Urinary bladder (tissue), 4 donors: ENCODE data around the gene IL1RAP. TPM values are rescaled to one million over a fixed set of nuclear protein-coding genes. Genes with fewer than 3 reads are reported as not detected.

Source experiments
- DNase-seq: peaks from one replicate; pipeline ENCODE4 v3.0.0-alpha.2; 2015; ENCODE audit errors: extremely low spot score
- H3K27ac ChIP-seq: one replicate; pipeline ENCODE4 v1.5.1; 2013; ENCODE audit warnings: low read depth, mild to moderate bottlenecking, moderate library complexity
- H3K36me3 ChIP-seq: one replicate; pipeline ENCODE4 v1.6.1; 2013; ENCODE audit warnings: mild to moderate bottlenecking, moderate library complexity; ENCODE audit not compliant: insufficient read depth
- H3K4me1 ChIP-seq: one replicate; pipeline ENCODE4 v1.6.1; 2013; ENCODE audit warnings: mild to moderate bottlenecking, moderate library complexity; ENCODE audit not compliant: insufficient read depth
- H3K4me3 ChIP-seq: one replicate; pipeline ENCODE4 v1.5.1; 2013; ENCODE audit warnings: low read depth, low read length
- WGBS: extraction: QIAGEN DNeasy Blood & Tissue Kit; methylation state at CpG from one replicate; pipeline ENCODE4 v1.1.7; 2013; 5-methylcytosine and 5-hydroxymethylcytosine counted together
- polyA plus RNA-seq: library from polyadenylated mRNA; stranded (reverse); fragments of 200-250 nt; gene quantifications from one replicate; pipeline ENCODE4 v1.2.3, GENCODE V29; 2013
- total RNA-seq: library from RNA; depleted of rRNA; stranded (reverse); fragments of >200 nt; gene quantifications from one replicate; pipeline ENCODE4 v1.2.3, GENCODE V29; 2014
- donor health status: healthy with polysubstance abuse.
- donor health status: healthy.

IL1RAP gene
- total and polyA plus RNA-seq, 2 donors, result 5.6 to 21.7 TPM

- Histone ChIP-seq H3K27ac (no peak overlapping the region), H3K36me3 (no peaks in the 10 kb centered on the region), H3K4me1 (no peaks in the 10 kb centered on the region), H3K4me3 (no peak overlapping the region)
- no peak for DNase-seq
Observed at GRCh38 chr3:190697502-190697830, 183.6 kb downstream of the IL1RAP start.

- Histone ChIP-seq H3K4me3 (no peak overlapping the region), H3K27ac (no peak overlapping the region), H3K36me3 (no peaks in the 10 kb centered on the region), H3K4me1 (no peaks in the 10 kb centered on the region)
- 48% methylated on average over 4 of the region's 4 CpGs for WGBS
- no peak for DNase-seq
Observed at GRCh38 chr3:190697901-190698300, 184.0 kb downstream of the IL1RAP start.

GRCh38 chr3:190699776-190700175, 185.9 kb downstream of the IL1RAP start:
- DNase-seq, result no peak
- Histone ChIP-seq H3K36me3 (no peaks in the 10 kb centered on the region), H3K27ac (no peak overlapping the region), H3K4me3 (no peak overlapping the region), H3K4me1 (no peaks in the 10 kb centered on the region)
- 86% methylated on average over 2 of the region's 2 CpGs for WGBS

GRCh38 chr3:190701096-190701532, 187.2 kb downstream of the IL1RAP start:
- WGBS, result 36% methylated on average over 4 of the region's 4 CpGs

GRCh38 chr3:190706582-190706981, 192.7 kb downstream of the IL1RAP start:
- H3K36me3 ChIP-seq, result no peaks in the 10 kb centered on the region
- DNase-seq, result no peak
- WGBS, result 65% methylated on average over 3 of the region's 3 CpGs
- no peak overlapping the region for H3K4me3 ChIP-seq
- no peaks in the 10 kb centered on the region for H3K4me1 ChIP-seq
- no peak overlapping the region for H3K27ac ChIP-seq

More at GRCh38 chr3:190701096-190701532, 187.2 kb downstream of the IL1RAP start:
- Histone ChIP-seq H3K27ac (no peak overlapping the region), H3K4me3 (no peak overlapping the region), H3K4me1 (no peaks in the 10 kb centered on the region), H3K36me3 (no peaks in the 10 kb centered on the region)
- no peak for DNase-seq

Other genes starting within 250 kb of the IL1RAP start
- 13.2 TPM for gene CLDN1, start 191.6 kb upstream of the IL1RAP start, total RNA-seq
- gene CLDN1, start 191.6 kb upstream of the IL1RAP start, polyA plus RNA-seq, result 15.8 TPM
- gene CLDN16, start 125.9 kb upstream of the IL1RAP start, total RNA-seq, result 0.37 TPM
- 0.16 TPM for gene CLDN16, start 125.9 kb upstream of the IL1RAP start, polyA plus RNA-seq
- gene TMEM207, start 64.2 kb upstream of the IL1RAP start, total RNA-seq, result not detected
- not detected for gene TMEM207, start 64.2 kb upstream of the IL1RAP start, polyA plus RNA-seq